Right kidney (tissue), 1 donor: ENCODE results near the gene ZBTB20.
"Not testable (repeated sequence)": the region's sequence is repeated elsewhere in the genome, so short reads cannot be mapped to it uniquely, and the experiment has no call there.

Experiments used
- DNase-seq: peaks from one replicate; pipeline ENCODE4 v3.0.0-alpha.2; 2016

Gene ZBTB20

DNA sequence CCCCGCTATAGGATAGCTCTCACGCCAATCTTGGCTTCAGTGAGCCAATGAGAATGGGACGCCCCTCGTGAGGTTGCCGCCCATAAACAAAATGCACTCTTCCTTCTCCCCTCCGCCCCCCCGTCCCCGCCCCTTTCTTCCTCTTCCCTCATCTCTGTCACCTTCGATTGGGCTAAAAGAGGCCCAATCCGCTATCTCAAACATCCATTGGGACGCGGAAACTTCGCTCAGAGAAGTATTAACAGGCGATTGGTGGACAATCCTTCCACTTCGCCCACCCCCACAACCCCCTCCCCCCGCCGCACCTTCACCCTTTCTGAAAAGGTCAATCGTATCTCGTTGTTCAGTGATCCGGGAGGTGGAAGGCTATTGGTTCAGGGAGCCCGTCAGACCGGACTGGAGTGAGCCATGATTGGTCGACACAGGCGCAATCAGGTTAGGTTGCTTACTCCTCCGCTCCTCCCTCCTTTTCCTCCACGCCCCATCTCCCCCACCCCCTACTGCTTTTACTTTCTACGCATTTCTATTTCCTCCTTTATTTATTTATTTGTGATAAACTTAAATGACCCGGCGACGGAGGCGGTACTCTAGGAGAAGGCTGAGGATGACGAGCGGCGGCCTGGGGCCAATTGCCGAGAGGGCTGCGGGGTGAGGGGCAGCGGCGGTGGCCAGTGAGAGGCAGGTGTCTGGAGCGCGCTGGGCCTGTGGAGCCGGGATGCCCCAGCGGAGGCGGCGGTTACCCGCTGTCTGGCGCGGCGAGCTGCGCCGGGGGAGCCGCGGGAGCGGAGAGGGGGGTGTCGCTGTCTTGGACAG is 447 bp upstream of the ZBTB20 start:
- DNase-seq, result peak; percentile 95

DNA sequence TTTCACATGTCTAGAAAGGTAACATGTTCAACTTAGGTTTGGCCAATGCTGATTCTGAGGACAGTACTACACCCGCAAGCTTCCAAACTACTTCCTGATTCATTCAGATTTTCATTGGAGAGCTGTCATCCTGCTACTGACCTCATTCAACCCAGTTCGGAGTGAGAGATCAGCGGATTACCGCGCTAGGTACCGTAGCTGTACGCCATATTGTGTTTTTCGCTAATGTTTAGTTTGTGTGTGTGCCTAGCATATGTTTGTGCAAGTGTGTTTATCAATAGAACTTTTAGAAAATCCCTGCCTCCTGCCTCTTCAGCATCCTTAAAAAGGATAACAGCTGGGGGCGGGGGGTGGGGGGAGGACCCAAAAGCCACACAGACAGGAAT is 1.1 kb downstream of the ZBTB20 start:
- DNase-seq, result no peak

DNA sequence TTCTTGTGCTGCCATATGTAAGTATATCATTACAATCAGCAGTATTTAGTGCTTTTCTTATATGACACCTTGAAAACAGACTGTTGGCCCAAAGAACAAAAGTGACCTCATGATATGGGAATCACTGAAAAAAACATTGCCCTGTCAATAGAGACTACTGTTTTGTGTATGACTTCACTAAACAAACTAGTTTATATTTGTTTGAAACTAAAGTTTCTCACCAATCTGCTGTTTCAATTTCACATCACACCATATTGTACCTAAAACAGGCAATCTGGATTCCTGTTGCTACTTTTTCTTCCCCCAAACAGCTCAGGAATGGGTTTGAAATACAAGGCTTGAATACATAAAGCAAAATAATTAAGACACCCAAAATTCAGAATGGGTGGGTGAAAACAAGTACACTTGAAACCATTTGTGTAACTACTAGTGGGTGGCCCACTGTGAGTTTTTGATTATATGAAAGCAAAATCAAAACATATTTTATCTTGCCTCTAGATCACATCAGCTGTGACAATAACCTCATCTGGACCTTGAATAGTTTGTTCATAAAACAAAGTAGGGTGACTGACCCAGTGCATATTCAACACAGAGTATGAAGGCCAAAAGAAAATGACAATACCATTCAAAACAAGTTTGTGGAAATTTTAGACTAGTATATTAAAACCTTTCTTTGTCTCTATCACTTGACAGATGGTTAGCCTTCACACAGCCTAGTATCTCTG is 5.9 kb downstream of the ZBTB20 start:
- DNase-seq, result no peak

DNA sequence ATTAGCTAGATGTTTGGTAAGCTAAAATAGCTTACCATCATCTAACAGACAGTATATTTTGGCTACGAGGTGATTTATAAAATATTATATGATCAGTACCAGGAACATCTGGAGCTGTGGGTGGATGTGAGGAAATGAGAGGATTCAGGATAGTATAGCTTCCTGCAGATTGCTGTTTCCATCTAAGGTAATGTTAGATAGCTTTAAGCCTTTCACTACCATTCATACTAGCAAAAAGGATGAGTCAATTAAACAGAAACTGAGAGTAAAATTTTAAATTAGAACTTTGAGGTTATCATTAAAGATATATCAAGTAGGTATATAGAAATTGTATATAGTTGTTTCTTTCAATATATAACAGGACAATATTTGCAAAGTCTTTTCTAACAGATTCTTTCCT is 8.0 kb downstream of the ZBTB20 start:
- DNase-seq, result no peak

DNA sequence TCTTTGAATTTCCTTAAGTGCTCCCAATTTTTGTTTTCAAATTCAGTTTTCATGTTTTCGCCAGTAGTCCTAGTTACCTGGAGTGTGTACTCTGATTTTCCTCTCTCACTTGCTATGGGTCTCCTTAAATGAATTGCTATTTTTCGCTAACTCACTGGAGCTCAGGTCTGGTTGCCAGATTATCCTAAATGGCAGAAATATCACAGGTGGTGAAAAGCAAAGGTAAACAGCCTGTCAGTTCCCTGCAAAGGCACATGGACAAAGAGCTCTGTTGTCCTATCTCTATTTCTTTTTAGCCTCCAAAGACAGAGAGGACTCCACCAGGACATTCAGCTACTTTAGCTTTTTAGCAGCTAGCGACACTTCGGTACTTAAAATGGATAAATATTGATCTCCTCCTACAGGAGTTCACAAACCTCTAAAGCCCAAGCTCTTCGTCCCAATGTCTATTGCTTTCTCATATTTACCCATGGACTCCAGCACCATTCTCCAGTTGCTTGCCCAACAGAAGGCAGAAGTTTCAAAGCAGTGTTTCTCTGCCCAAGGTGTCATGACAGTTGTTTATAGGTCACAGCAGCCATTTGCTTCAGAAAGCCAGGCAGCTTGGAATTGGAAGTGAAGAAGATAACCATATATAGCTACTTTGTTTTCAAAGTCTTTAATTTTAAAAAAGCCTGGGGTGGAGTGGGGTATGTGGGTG is 12.3 kb downstream of the ZBTB20 start:
- DNase-seq, result no peak

DNA sequence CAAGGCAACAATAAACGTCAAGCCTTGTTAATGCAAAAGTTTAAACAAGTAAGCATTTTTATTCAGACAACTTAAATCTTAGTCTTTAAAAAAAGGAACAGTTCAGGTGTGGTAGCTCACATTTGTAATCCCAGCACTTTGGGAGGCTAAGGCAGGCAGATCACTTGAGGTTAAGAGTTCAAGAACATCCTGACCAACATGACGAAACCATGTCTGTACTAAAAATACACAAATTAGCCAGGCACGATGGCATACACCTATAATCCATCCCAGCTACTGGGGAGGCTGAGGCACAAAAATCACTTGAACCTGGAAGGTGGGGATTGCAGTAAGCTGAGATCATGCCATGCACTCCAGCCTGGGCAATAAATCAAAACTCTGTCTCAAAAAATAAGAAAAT is 19.9 kb downstream of the ZBTB20 start:
- no peak for DNase-seq

DNA sequence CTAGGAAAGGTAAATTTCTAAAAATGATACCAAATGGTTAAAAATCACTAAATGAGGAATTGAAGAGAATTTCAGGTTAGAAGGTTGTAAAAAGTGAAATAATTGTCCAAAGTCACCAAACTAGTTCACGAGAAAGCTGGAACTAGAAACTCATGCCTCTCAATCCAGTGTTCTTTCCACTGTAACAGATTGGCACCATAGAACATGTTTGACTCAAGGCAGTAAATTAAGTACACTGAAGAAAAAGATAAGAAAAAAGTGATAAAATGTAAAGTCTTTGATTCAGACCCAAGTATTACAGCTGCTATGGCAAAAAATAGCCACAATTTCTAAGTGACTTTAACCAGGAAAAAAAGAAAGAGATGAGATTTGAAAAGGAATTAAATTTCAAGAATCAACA is 26.5 kb downstream of the ZBTB20 start:
- no peak for DNase-seq

DNA sequence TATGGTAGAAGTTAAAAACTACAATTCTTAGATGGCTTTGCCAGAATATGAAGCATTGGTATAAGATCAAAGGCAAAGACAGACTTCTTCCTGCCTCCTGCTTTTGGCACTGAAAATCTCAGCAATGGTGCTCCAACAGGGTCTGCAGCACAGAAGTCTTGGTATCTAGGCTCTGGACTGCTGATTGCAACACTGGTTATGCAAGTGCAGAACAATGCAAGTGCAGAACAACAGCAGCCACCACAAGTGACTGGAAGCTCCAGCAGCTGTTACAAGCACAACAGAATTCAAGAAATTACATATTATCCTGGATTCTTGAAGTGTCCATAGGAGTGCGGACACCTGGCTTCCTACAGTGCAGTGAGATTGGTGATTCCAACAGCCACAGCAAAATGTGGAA is 33.7 kb downstream of the ZBTB20 start:
- DNase-seq, result no peak

DNA sequence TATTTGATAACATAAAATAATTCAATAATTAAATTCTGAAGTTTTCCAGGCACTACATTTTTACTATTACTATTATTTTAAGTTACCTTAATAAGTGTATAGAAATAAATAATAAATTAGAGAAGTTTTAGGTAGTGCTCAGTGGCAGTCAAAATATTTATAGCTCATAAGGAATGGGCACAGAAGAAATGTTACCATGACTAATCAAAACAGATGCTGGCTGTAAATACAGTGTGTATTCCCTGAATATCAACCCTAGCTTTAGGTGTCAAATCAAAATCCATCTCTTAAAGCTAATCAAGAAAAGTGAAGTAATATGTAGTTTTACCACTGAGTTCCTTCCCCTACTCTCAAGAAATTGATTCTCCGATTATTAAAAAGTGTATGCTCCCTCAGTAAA is 35.5 kb downstream of the ZBTB20 start:
- no peak for DNase-seq

DNA sequence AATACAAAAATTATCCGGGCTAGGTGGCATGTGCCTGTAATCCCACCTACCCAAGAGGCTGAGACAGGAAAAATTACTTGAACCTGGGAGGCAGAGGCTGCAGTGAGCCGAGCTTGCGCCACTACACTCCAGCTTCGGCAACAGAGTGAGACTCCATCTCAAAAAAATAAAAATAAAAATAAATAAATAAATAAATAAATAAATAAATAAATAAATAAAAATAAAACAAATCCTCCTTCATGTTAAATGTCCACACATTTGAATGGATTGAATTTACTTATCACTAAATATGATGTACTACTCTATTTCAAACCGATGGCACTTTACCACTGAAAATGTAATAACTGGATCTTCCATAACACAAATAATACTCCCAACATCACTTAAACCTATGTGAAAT is 36.3 kb downstream of the ZBTB20 start:
- no peak for DNase-seq

DNA sequence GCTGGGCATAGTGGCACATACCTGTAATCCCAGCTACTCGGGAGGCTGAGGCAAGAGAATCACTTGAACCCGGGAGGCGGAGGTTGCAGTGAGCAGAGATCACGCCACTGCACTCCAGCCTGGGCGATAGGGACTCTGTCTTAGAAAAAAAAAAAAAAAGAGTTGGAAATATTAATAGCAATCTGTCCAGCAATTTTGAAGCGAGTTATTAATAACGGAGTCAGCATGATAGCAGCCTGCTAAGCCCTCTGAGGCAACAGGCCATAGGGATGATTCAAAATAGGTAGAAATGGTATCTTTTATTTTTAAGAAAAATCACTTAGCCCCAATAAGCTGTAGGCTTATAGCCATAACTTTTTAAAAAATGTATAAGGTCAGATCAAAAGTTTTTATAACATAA is 37.0 kb downstream of the ZBTB20 start:
- DNase-seq, result not testable (repeated sequence)

DNA sequence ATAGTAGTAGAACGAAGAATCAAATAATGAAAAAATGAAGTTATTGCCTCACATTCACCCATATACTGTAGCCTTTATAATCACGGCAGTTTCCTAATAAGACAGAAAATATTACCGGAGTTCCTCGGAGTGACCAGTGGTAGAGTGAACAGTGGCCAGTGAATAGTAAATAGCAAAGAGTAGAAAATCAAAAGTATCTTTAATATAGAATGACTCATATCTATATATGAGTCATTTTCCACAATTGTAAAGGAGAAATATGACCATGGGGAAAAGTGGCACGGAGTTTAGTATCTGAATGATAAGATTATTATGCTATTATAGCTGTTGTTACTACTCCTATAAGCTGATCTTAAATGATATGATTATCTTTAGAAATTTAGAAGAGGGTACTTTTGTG is 38.5 kb downstream of the ZBTB20 start:
- DNase-seq, result no peak

DNA sequence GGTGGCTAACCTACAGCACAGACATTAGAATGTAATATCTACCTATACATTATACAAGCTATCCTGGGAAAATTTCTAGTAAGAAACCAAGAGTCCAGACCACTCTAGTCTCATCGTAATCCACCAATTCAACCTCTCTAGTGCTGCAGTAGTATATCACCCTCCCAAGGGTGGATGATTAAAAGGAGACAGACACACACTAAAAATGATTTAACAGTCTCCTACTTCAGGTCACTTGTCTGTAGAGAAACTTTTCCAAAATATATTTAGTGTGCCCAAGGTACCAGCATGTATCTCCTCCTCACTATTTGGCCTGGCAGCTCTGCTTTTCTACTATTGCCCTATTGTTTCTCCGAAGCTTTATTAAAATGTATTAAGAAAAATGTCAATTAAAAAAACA is 45.0 kb downstream of the ZBTB20 start:
- no peak for DNase-seq

DNA sequence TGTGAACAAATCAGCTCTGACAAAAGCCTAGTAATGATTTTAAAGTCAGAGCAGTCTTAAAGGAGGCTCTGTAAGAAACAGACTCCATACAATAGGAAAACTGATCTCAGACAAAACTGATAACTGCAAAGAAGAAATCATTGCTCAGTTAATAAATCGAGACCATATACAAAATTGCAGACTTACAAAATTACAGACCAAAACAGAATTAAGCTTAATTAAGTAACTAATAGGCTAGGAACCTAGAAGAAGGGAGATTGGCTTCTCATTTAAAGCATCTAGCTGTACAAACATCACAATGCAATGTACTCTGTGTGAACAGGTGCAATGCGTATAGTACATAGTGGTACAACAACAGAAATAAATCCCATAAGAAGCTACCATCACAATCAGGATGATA is 46.3 kb downstream of the ZBTB20 start:
- no peak for DNase-seq

DNA sequence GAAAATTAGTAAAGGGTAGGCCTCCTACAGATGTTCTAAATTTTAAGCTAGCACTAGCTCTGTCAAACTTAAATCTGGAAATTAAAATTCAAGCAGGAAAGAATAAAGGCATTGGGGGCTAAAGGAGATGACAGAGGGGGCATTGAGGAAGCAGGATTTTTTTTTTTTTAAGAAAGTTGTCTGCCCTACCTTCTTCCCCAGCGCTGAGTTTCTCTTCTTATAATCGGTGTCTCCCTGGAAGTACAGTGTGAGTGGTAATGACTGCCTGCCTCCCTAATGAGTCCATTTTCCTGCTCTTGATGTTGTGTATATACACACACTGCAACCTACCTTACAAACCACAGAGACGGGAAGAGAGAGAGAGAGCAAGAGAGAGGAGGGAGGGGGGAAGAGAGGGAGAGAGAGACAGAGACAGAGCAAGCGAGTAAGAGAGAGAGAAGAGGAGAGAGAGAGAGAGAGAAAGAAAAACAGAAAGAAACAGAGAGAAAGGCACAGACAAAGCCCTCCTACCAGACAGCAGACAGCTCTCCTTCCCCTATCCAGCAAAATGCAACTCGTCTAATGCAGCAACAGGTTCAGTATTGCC is 47.0 kb downstream of the ZBTB20 start:
- peak; percentile 64 for DNase-seq

DNA sequence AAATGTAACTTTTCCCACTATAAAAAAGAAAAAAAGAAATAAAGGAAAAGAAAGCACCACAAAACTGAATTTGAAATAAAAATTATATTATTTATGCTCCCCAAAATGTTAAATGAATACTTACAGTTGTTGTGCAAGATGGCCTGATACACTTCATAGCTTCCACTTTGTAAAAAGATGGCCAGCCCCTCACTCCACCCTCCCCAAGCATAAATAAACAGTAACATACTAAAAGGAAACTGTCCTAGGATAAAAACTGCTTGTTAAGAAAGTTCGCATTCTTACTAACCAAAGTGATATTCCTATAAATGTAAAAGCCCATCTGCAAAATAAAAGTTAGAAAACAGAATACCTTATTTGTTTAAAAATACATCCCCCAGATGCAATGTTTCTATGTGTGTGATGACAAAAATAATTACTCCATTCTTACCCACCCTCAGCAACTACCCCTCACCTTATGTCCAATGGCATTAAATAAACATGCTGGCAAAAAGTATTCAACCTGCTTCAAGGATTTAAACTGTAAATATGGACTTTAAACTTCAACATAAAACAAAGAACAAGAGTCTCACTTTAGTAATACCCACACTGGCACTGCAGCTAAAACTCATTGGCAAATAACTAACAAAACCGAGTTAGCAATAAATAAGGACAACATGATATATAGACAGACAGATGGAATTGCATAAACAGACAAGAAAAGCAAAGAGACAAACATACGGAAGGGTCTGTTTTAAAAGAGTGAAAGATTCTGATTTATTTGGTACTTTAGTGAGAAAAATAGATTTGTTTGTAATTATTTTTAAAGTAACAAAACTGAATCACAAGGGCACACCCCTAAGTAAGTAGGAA is 47.7 kb downstream of the ZBTB20 start:
- peak; percentile 25 for DNase-seq

DNA sequence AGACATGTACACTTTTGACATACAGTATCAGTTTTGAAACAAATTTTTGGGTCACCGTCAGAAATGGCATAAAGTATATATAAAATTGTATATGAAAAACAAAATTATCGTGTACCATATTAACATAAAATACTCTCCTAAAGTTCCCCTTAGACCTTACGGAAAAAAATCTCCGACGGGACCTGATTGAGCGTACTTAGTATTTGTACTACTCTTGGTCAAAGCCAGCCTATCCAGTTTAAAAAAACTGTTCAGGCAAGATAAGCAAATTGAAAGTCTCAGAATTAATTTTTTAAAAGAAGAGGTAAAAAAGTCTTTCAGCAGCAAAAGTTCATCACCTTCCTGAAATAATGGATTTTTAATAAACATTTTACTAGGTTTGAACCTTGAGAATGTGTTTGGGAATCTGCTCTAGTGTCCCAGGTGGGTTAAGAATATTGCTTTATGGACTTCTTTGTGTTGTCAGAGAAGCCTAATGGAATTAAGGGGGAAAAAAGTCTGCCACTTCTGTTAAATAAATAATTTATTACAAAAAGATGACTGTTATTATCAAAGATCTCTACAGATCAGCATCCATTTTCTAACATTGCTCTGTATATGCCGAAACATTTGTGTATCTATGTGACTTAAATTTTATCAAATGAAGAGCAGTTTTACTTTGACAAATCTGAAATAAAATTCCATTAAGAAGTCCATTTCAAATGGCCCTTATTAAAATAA is 48.6 kb downstream of the ZBTB20 start:
- no peak for DNase-seq

DNA sequence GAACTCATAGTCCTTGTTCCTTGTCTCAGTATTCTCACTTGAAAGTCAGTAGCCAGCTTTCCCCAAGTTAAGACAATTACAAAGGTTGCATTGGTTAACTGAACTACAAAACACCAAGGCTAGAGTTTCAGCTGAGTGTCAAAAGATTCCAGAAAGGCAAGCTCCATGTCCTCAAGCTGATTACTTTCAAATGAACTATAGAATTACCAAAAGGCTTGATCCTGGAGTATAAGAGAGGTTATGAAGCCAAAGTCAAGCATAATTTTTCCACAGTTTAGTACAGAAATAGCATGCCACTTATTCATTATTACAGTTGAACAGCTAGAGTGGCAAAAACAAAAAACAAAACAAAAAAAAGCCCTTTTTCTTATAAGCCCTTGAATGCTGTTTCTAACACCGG is 51.9 kb downstream of the ZBTB20 start:
- DNase-seq, result no peak

DNA sequence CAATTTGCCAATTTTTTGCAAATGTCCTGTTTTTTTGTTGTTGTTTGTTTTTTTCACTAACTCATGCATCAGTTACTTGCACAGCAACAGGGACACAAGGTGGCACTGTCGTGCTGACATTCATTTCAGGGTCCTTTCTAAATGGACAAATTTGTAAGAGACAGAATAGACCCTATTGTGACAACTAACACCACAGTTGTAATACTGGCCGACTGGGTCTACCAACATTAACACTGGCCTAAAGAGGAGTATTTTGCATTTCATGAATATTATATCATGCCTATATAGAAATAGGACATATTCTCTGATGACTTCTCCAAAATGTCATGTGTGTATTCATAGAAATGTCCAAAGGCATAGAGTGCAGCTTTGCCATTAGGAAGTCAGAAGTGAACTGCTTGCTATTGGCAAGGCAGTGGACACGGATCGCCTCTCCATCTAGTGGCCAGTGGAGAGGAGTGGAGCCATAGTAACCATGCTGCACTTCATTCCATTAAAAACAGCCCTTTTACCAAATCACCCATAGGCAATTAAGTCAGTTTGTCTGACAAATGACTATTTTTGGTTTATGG is 54.8 kb downstream of the ZBTB20 start:
- DNase-seq, result peak; percentile 51

DNA sequence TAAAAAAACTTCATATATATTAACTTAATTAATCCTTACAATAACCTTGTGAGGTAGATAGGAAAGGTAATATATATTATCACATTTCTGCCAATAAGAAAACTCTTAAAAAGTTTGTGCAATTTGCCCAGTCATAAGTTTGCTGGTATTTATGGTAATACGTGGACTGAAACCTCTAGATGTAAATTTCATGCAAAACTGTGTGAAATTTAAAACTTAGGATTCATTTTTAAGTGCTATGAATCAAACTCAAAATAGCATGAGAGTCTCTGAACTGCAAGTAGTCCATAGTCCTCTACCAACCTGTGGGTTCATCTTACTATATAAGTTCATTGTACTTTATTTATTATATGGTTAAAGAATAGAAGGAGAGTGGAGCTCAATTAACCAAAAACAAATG is 56.4 kb downstream of the ZBTB20 start:
- DNase-seq, result no peak

DNA sequence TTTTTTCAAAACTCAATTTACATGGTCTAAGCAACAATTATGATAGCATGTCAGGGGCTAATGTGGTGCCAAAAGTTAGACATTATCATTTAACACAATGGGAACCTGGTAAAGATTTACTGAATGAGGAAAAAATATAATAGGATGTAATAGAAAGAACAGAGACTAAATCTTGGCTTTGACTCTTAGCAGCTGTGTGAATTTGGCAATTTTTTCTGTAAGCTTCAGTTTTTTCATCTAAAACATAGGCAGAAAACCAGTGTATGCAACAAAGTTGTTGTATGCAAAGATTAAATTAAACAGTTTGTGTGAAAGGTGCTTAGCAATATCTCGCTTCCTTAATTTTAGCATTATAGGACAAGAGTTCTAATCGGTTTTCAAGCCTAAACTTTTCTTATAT is 57.6 kb downstream of the ZBTB20 start:
- DNase-seq, result no peak
